PFSK-1 (cell line): Measurements from ENCODE around the gene BCO1.

Experiments used
- POLR2AphosphoS5 ChIP-seq: IDR thresholded peaks from 2 replicates; pipeline ENCODE4 v1.6.1; 2012; ENCODE audit warnings: low read depth, mild to moderate bottlenecking, control low read depth, low read length, moderate library complexity
- TAF1 ChIP-seq: IDR thresholded peaks from 2 replicates; pipeline ENCODE4 v1.6.1; 2012; ENCODE audit warnings: low read length, control low read depth, borderline replicate concordance; ENCODE audit not compliant: insufficient read depth
- TF ChIP-seq, protein P1 (sequence below), 2 experiments: IDR thresholded peaks; 2 replicates each; pipeline versions ENCODE4 v1.6.1 to v1.8.0; 2011 to 2012; ENCODE audit warnings: low read depth in 2 of 2, low read length in 2 of 2, control low read depth in 1 of 2, inconsistent platforms in 1 of 2, mild to moderate bottlenecking in 1 of 2, moderate library complexity in 1 of 2; ENCODE audit not compliant: insufficient read depth in 1 of 2

DNA sequence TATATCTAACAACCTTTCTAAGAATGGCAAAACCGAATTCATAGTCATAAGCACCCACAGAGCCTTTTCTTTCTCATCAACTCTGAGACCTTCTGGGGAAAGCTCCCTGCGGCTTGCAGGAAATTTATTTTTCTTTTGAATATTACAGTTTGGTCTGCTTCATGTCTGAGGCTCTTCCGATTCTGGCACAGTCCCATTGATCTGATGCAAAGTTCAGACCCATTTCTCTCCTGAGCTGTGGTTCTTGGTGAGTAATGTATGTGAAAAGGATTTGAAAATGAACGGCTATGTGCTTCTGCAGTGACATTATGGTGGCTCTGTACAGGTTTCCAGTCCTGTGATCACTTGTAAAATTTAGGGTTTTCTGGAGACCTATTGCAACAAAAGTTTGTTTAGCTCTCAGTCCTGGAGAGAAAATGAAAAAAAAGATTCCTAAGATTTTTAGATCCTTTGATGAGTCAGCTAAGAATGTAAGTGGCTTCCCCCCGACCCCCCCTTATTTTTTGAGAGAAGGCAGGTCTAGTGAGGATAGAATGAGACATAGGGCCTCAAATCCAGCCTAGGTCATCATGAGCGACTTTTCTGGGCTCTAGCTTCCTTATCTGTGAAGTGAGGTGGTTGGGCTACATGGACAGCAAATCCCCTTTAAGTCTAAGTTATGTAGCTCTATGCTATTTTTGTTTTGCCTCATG lies 80.9 kb downstream of the BCO1 start:
- TF ChIP-seq POLR2AphosphoS5 (no peak), TAF1 (no peak)
- TF ChIP-seq, protein P1, sequence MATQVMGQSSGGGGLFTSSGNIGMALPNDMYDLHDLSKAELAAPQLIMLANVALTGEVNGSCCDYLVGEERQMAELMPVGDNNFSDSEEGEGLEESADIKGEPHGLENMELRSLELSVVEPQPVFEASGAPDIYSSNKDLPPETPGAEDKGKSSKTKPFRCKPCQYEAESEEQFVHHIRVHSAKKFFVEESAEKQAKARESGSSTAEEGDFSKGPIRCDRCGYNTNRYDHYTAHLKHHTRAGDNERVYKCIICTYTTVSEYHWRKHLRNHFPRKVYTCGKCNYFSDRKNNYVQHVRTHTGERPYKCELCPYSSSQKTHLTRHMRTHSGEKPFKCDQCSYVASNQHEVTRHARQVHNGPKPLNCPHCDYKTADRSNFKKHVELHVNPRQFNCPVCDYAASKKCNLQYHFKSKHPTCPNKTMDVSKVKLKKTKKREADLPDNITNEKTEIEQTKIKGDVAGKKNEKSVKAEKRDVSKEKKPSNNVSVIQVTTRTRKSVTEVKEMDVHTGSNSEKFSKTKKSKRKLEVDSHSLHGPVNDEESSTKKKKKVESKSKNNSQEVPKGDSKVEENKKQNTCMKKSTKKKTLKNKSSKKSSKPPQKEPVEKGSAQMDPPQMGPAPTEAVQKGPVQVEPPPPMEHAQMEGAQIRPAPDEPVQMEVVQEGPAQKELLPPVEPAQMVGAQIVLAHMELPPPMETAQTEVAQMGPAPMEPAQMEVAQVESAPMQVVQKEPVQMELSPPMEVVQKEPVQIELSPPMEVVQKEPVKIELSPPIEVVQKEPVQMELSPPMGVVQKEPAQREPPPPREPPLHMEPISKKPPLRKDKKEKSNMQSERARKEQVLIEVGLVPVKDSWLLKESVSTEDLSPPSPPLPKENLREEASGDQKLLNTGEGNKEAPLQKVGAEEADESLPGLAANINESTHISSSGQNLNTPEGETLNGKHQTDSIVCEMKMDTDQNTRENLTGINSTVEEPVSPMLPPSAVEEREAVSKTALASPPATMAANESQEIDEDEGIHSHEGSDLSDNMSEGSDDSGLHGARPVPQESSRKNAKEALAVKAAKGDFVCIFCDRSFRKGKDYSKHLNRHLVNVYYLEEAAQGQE (IDR thresholded peaks at IDR 0.05; ENCODE audit: insufficient read depth in 1 of 2, low read depth in 2 of 2, low read length in 2 of 2), result no peak
